Measurements from ENCODE around the gene RFPL3. TPM values are rescaled to one million over a fixed set of nuclear protein-coding genes. Genes with fewer than 3 reads are reported as not detected.

Gene RFPL3
- total and polyA plus RNA-seq, 2 of the 13 experiments (the other 11 are each of a cell fraction or from before 2014, with no cell fraction given) = not detected

GRCh38 chr22:32380991-32381390 lies 23.3 kb downstream of the RFPL3 start:
- TF ChIP-seq SMYD3 (CRISPR knock-in tag; IDR thresholded peaks at IDR 0.05) = no peak
- TF ChIP-seq ATF7 (IDR thresholded peaks at IDR 0.05) = peak; percentile 69
- TF ChIP-seq ATF7 (CRISPR knock-in tag; IDR thresholded peaks at IDR 0.05) = no peak
- ChIA-PET CTCF (ENCODE audit: low intra/inter-chr PET ratio, low total read pairs) (no interaction called here), POLR2A (no interaction called here)
- Histone ChIP-seq H3K9me3 (ENCODE audit: low read length) (no peaks in the 10 kb centered on the region), H4K20me1 (ENCODE audit: insufficient read depth, low read length) (no peaks in the 10 kb centered on the region), H3K9ac (ENCODE audit: insufficient read depth, low read depth, low read length) (no peak overlapping the region), H3K27me3 (ENCODE audit: control insufficient read depth in 1 of 2, insufficient read depth in 2 of 2, low read length in 2 of 2) (no peaks in the 10 kb centered on the region; a peak in 1 of 5 replicates), H3K36me3 (replicated peaks in 1 of 2; ENCODE audit: control insufficient read depth in 1 of 2, insufficient read depth in 2 of 2, low read length in 2 of 2) (peaks cover 0 to 4% of the 10 kb centered on the region in 2 experiments; a peak in 2 of 5 replicates), H3K4me2 (ENCODE audit: low read depth, low read length) (no peak overlapping the region), H3K4me1 (ENCODE audit: insufficient read depth, low read length) (no peaks in the 10 kb centered on the region), H3K79me2 (ENCODE audit: insufficient read depth, low read length) (no peaks in the 10 kb centered on the region), H3K4me3 (replicated peaks in 1 of 3; ENCODE audit: insufficient read depth in 1 of 3, low read depth in 2 of 3, low read length in 3 of 3) (no peak overlapping the region), H3K27ac (ENCODE audit: extremely low read length, insufficient read depth, low read length) (no peak overlapping the region), H2AFZ (ENCODE audit: low read length) (no peak overlapping the region)
- ATAC-seq (no peak), FAIRE-seq (no peak), DNase-seq (ENCODE audit: low spot score) (no peak)
- in situ Hi-C loops (cut with HindIII; ENCODE audit: extremely low pct_ligation_motif_present, low pct_unique_long_range_greater_than_20kb) (no loop called here), intact Hi-C loops (cut with micrococcal nuclease; ENCODE audit: unreplicated experiment) (no loop called here)
- 39% methylated on average over 4 of the region's 5 CpGs for WGBS (ENCODE audit: low lambda C conversion rate)
- BruUV-seq (replicated peaks) = no TSS peak

DNA sequence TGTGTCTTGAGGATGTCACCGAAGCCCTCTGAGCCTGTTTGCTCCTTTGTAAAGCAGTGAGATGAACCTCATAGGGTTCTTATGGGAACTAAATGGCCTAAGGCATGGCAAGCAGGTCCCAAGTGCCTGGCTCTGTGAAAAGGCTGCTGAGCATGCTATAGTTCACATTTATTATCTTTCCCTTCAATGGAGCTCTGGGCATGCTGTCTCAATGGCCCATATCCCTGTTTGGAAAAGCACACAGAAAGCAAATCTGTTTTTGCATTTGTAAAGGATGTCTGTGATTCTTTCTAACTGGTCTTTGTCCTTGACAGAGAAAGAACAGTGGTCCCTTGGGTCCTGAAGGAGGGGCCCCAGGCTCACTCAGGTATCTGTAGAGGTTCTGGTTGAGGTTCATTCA lies 28.0 kb downstream of the RFPL3 start:
- intact Hi-C loops (cut with micrococcal nuclease; ENCODE audit: unreplicated experiment) = no loop called here
- Histone ChIP-seq H3K9ac (ENCODE audit: insufficient read depth, low read depth, low read length) (no peak overlapping the region), H4K20me1 (ENCODE audit: insufficient read depth, low read length) (no peaks in the 10 kb centered on the region), H3K36me3 (replicated peaks in 1 of 2; ENCODE audit: control insufficient read depth in 1 of 2, insufficient read depth in 2 of 2, low read length in 2 of 2) (peaks cover 15 to 28% of the 10 kb centered on the region in 2 experiments; a peak in 4 of 5 replicates), H3K27me3 (ENCODE audit: control insufficient read depth in 1 of 2, insufficient read depth in 2 of 2, low read length in 2 of 2) (no peaks in the 10 kb centered on the region), H3K4me1 (ENCODE audit: insufficient read depth, low read length) (no peaks in the 10 kb centered on the region), H2AFZ (ENCODE audit: low read length) (no peak overlapping the region), H3K4me3 (replicated peaks in 1 of 3; ENCODE audit: insufficient read depth in 1 of 3, low read depth in 2 of 3, low read length in 3 of 3) (no peak overlapping the region), H3K9me3 (ENCODE audit: low read length) (no peaks in the 10 kb centered on the region), H3K79me2 (ENCODE audit: insufficient read depth, low read length) (no peaks in the 10 kb centered on the region), H3K27ac (ENCODE audit: extremely low read length, insufficient read depth, low read length) (no peak overlapping the region), H3K4me2 (ENCODE audit: low read depth, low read length) (no peak overlapping the region)
- ATAC-seq (no peak), FAIRE-seq (no peak), DNase-seq (ENCODE audit: low spot score) (no peak)
- TF ChIP-seq STAT5B (CRISPR knock-in tag; IDR thresholded peaks at IDR 0.05) (no peak), REXO4 (CRISPR knock-in tag; IDR thresholded peaks at IDR 0.05; ENCODE audit: borderline replicate concordance) (no peak), ZNF30 (CRISPR knock-in tag; IDR thresholded peaks at IDR 0.05) (no peak), TSC22D2 (CRISPR knock-in tag; IDR thresholded peaks at IDR 0.05; ENCODE audit: borderline replicate concordance) (no peak), ZFP36L1 (CRISPR knock-in tag; IDR thresholded peaks at IDR 0.05) (no peak), MEIS2 (CRISPR knock-in tag; IDR thresholded peaks at IDR 0.05) (no peak), ZNF350 (CRISPR knock-in tag; IDR thresholded peaks at IDR 0.05; ENCODE audit: borderline replicate concordance, low read depth) (no peak), CCDC6 (CRISPR knock-in tag; IDR thresholded peaks at IDR 0.05) (no peak)
- TF ChIP-seq, protein P1, sequence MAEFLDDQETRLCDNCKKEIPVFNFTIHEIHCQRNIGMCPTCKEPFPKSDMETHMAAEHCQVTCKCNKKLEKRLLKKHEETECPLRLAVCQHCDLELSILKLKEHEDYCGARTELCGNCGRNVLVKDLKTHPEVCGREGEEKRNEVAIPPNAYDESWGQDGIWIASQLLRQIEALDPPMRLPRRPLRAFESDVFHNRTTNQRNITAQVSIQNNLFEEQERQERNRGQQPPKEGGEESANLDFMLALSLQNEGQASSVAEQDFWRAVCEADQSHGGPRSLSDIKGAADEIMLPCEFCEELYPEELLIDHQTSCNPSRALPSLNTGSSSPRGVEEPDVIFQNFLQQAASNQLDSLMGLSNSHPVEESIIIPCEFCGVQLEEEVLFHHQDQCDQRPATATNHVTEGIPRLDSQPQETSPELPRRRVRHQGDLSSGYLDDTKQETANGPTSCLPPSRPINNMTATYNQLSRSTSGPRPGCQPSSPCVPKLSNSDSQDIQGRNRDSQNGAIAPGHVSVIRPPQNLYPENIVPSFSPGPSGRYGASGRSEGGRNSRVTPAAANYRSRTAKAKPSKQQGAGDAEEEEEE (CRISPR knock-in tag; IDR thresholded peaks at IDR 0.05; ENCODE audit: borderline replicate concordance) = no peak
- 100% methylated on average over 1 of the region's 1 CpG for WGBS (ENCODE audit: low lambda C conversion rate)
- TSS peak; percentile 20 for BruUV-seq (replicated peaks)
- ChIA-PET CTCF (ENCODE audit: low intra/inter-chr PET ratio, low total read pairs) (no interaction called here), POLR2A (no interaction called here)
- in situ Hi-C loops (cut with HindIII; ENCODE audit: extremely low pct_ligation_motif_present, low pct_unique_long_range_greater_than_20kb) = no loop called here

All from HepG2 (cell line).